GM19035 (cell line): ENCODE measurements around the gene NPIPA1.
"Not testable (repeated sequence)": the region's sequence is repeated elsewhere in the genome, so short reads cannot be mapped to it uniquely, and the experiment has no call there.

Source experiments
- ATAC-seq: cut with Tn5 transposase; IDR thresholded peaks from one replicate; pipeline ENCODE4 v1.9.1; 2021; ENCODE audit not compliant: unreplicated experiment

NPIPA1 gene

GRCh38 chr16:14937143-14937542 lies at the start of gene NPIPA1:
Gene NPIPA1, plus strand, starts transcription at chr16:14937443. Its CDS starts 0 bp downstream, at chr16:14937443.
- not testable (repeated sequence) for ATAC-seq

GRCh38 chr16:14892111-14892510 lies 45.1 kb upstream of the NPIPA1 start:
- ATAC-seq = not testable (repeated sequence)

- not testable (repeated sequence) for ATAC-seq
Measured at GRCh38 chr16:14895382-14895781, 41.9 kb upstream of the NPIPA1 start.

- ATAC-seq = not testable (repeated sequence)
Measured at GRCh38 chr16:14896023-14896422, 41.2 kb upstream of the NPIPA1 start.

- not testable (repeated sequence) for ATAC-seq
Measured at GRCh38 chr16:14897006-14897664, 40.1 kb upstream of the NPIPA1 start.

- ATAC-seq = not testable (repeated sequence)
Measured at GRCh38 chr16:14898162-14898561, 39.1 kb upstream of the NPIPA1 start.

- ATAC-seq = not testable (repeated sequence)
Measured at GRCh38 chr16:14903191-14903957, 33.9 kb upstream of the NPIPA1 start.

- ATAC-seq = not testable (repeated sequence)
Measured at GRCh38 chr16:14909744-14910143, 27.5 kb upstream of the NPIPA1 start.

GRCh38 chr16:14910833-14911629 lies 26.2 kb upstream of the NPIPA1 start:
- not testable (repeated sequence) for ATAC-seq

GRCh38 chr16:14911954-14912353 lies 25.3 kb upstream of the NPIPA1 start:
- ATAC-seq = not testable (repeated sequence)

- ATAC-seq = not testable (repeated sequence)
Measured at GRCh38 chr16:14912588-14912987, 24.7 kb upstream of the NPIPA1 start.

- ATAC-seq = not testable (repeated sequence)
Measured at GRCh38 chr16:14918504-14918903, 18.7 kb upstream of the NPIPA1 start.

GRCh38 chr16:14919837-14920600 lies 17.2 kb upstream of the NPIPA1 start:
- not testable (repeated sequence) for ATAC-seq

GRCh38 chr16:14922285-14922684 lies 15.0 kb upstream of the NPIPA1 start:
- ATAC-seq = not testable (repeated sequence)

GRCh38 chr16:14922968-14923367 lies 14.3 kb upstream of the NPIPA1 start:
- ATAC-seq = not testable (repeated sequence)

- not testable (repeated sequence) for ATAC-seq
Measured at GRCh38 chr16:14923394-14924088, 13.7 kb upstream of the NPIPA1 start.

GRCh38 chr16:14924359-14924758 lies 12.9 kb upstream of the NPIPA1 start:
- ATAC-seq = not testable (repeated sequence)

GRCh38 chr16:14924982-14925381 lies 12.3 kb upstream of the NPIPA1 start:
- ATAC-seq = not testable (repeated sequence)

GRCh38 chr16:14928064-14928714 lies 9.1 kb upstream of the NPIPA1 start:
- not testable (repeated sequence) for ATAC-seq
